ENCODE results near the gene LRP1B.

The LRP1B gene

GRCh38 chr2:141711627-141712026 is 419.2 kb downstream of the LRP1B start:
- Histone ChIP-seq H3K4me2 (ENCODE audit: low read length) (no peak overlapping the region), H2BK120ac (ENCODE audit: low read depth, low read length) (no peak overlapping the region), H3K27ac (ENCODE audit: low read depth, low read length) (no peak overlapping the region), H2AK5ac (ENCODE audit: low read length) (no peak overlapping the region), H2BK5ac (ENCODE audit: low read length) (no peak overlapping the region), H4K5ac (ENCODE audit: low read length) (no peak overlapping the region), H3K4ac (ENCODE audit: low read depth, low read length) (no peak overlapping the region), H3K56ac (ENCODE audit: low read length) (no peak overlapping the region), H4K8ac (ENCODE audit: low read depth, low read length) (no peak overlapping the region), H3K9ac (ENCODE audit: low read length) (no peak overlapping the region), H3K36me3 (ENCODE audit: control insufficient read depth, insufficient read depth, low read length) (no peaks in the 10 kb centered on the region), H3K79me2 (ENCODE audit: control insufficient read depth, insufficient read depth, low read length) (no peaks in the 10 kb centered on the region), H3K4me1 (ENCODE audit: control insufficient read depth, low read depth, low read length) (no peaks in the 10 kb centered on the region), H3K27me3 (ENCODE audit: insufficient read depth, low read length, poor library complexity) (no peaks in the 10 kb centered on the region), H3K79me1 (ENCODE audit: low read length) (no peaks in the 10 kb centered on the region), H2BK15ac (replicated peaks; ENCODE audit: low read depth) (no peak overlapping the region), H3K18ac (ENCODE audit: low read length) (no peak overlapping the region), H3K23ac (ENCODE audit: low read length) (no peak overlapping the region), H3K4me3 (ENCODE audit: low read length) (no peak overlapping the region)
- WGBS (ENCODE audit: extremely low coverage, insufficient coverage, low lambda C conversion rate) = no CpG with 5 or more reads among the region's 1 CpG
- DNase-seq = no peak

GRCh38 chr2:141710589-141711239 is 420.1 kb downstream of the LRP1B start:
- no peak overlapping the region for H3K9ac ChIP-seq (ENCODE audit: low read length)
- no peaks in the 10 kb centered on the region for H3K27me3 ChIP-seq (ENCODE audit: insufficient read depth, low read length, poor library complexity)
- H2AK5ac ChIP-seq (ENCODE audit: low read length) = no peak overlapping the region
- no peak overlapping the region for H2BK120ac ChIP-seq (ENCODE audit: low read depth, low read length)
- no peaks in the 10 kb centered on the region for H3K79me2 ChIP-seq (ENCODE audit: control insufficient read depth, insufficient read depth, low read length)
- DNase-seq = no peak
- no peak overlapping the region for H2BK5ac ChIP-seq (ENCODE audit: low read length)
- H3K36me3 ChIP-seq (ENCODE audit: control insufficient read depth, insufficient read depth, low read length) = no peaks in the 10 kb centered on the region
- no peaks in the 10 kb centered on the region for H3K79me1 ChIP-seq (ENCODE audit: low read length)
- H3K18ac ChIP-seq (ENCODE audit: low read length) = no peak overlapping the region
- no CpG with 5 or more reads among the region's 3 CpGs for WGBS (ENCODE audit: extremely low coverage, insufficient coverage, low lambda C conversion rate)
- H3K4me3 ChIP-seq (ENCODE audit: low read length) = no peak overlapping the region
- no peak overlapping the region for H3K4me2 ChIP-seq (ENCODE audit: low read length)
- H3K56ac ChIP-seq (ENCODE audit: low read length) = no peak overlapping the region
- no peak overlapping the region for H2BK15ac ChIP-seq (replicated peaks; ENCODE audit: low read depth)
- no peak overlapping the region for H3K4ac ChIP-seq (ENCODE audit: low read depth, low read length)
- H3K27ac ChIP-seq (ENCODE audit: low read depth, low read length) = no peak overlapping the region
- no peaks in the 10 kb centered on the region for H3K4me1 ChIP-seq (ENCODE audit: control insufficient read depth, low read depth, low read length)
- no peak overlapping the region for H4K8ac ChIP-seq (ENCODE audit: low read depth, low read length)
- no peak overlapping the region for H3K23ac ChIP-seq (ENCODE audit: low read length)
- H4K5ac ChIP-seq (ENCODE audit: low read length) = no peak overlapping the region

- DNase-seq = no peak
- no CpG with 5 or more reads among the region's 2 CpGs for WGBS (ENCODE audit: extremely low coverage, insufficient coverage, low lambda C conversion rate)
Observed at GRCh38 chr2:141709756-141710155, 421.1 kb downstream of the LRP1B start.

GRCh38 chr2:141707486-141707885 is 423.3 kb downstream of the LRP1B start:
- Histone ChIP-seq H3K79me1 (ENCODE audit: low read length) (no peaks in the 10 kb centered on the region), H3K4me1 (ENCODE audit: control insufficient read depth, low read depth, low read length) (no peaks in the 10 kb centered on the region), H2BK5ac (ENCODE audit: low read length) (no peak overlapping the region), H4K5ac (ENCODE audit: low read length) (no peak overlapping the region), H3K79me2 (ENCODE audit: control insufficient read depth, insufficient read depth, low read length) (no peaks in the 10 kb centered on the region), H3K56ac (ENCODE audit: low read length) (no peak overlapping the region), H3K27me3 (ENCODE audit: insufficient read depth, low read length, poor library complexity) (no peaks in the 10 kb centered on the region), H3K9ac (ENCODE audit: low read length) (no peak overlapping the region), H3K18ac (ENCODE audit: low read length) (no peak overlapping the region), H2BK15ac (replicated peaks; ENCODE audit: low read depth) (no peak overlapping the region), H3K4me3 (ENCODE audit: low read length) (no peak overlapping the region), H3K27ac (ENCODE audit: low read depth, low read length) (no peak overlapping the region), H2BK120ac (ENCODE audit: low read depth, low read length) (no peak overlapping the region), H4K8ac (ENCODE audit: low read depth, low read length) (no peak overlapping the region), H3K4me2 (ENCODE audit: low read length) (no peak overlapping the region), H3K23ac (ENCODE audit: low read length) (no peak overlapping the region), H3K36me3 (ENCODE audit: control insufficient read depth, insufficient read depth, low read length) (no peaks in the 10 kb centered on the region), H3K4ac (ENCODE audit: low read depth, low read length) (no peak overlapping the region), H2AK5ac (ENCODE audit: low read length) (no peak overlapping the region)
- no CpG with 5 or more reads among the region's 3 CpGs for WGBS (ENCODE audit: extremely low coverage, insufficient coverage, low lambda C conversion rate)
- no peak for DNase-seq

More at GRCh38 chr2:141709756-141710155, 421.1 kb downstream of the LRP1B start:
- Histone ChIP-seq H3K4me2 (ENCODE audit: low read length) (no peak overlapping the region), H3K36me3 (ENCODE audit: control insufficient read depth, insufficient read depth, low read length) (no peaks in the 10 kb centered on the region), H3K23ac (ENCODE audit: low read length) (no peak overlapping the region), H3K56ac (ENCODE audit: low read length) (no peak overlapping the region), H3K4ac (ENCODE audit: low read depth, low read length) (no peak overlapping the region), H3K9ac (ENCODE audit: low read length) (no peak overlapping the region), H3K4me3 (ENCODE audit: low read length) (no peak overlapping the region), H3K18ac (ENCODE audit: low read length) (no peak overlapping the region), H3K27me3 (ENCODE audit: insufficient read depth, low read length, poor library complexity) (no peaks in the 10 kb centered on the region), H3K79me1 (ENCODE audit: low read length) (no peaks in the 10 kb centered on the region), H2BK15ac (replicated peaks; ENCODE audit: low read depth) (no peak overlapping the region), H3K27ac (ENCODE audit: low read depth, low read length) (no peak overlapping the region), H2BK120ac (ENCODE audit: low read depth, low read length) (no peak overlapping the region), H3K4me1 (ENCODE audit: control insufficient read depth, low read depth, low read length) (no peaks in the 10 kb centered on the region), H4K8ac (ENCODE audit: low read depth, low read length) (no peak overlapping the region), H2AK5ac (ENCODE audit: low read length) (no peak overlapping the region), H2BK5ac (ENCODE audit: low read length) (no peak overlapping the region), H4K5ac (ENCODE audit: low read length) (no peak overlapping the region), H3K79me2 (ENCODE audit: control insufficient read depth, insufficient read depth, low read length) (no peaks in the 10 kb centered on the region)

- Histone ChIP-seq H3K9ac (ENCODE audit: low read length) (no peak overlapping the region), H3K18ac (ENCODE audit: low read length) (no peak overlapping the region), H3K4me2 (ENCODE audit: low read length) (no peak overlapping the region), H3K56ac (ENCODE audit: low read length) (no peak overlapping the region), H3K79me1 (ENCODE audit: low read length) (no peaks in the 10 kb centered on the region), H3K4me3 (ENCODE audit: low read length) (no peak overlapping the region), H3K4me1 (ENCODE audit: control insufficient read depth, low read depth, low read length) (no peaks in the 10 kb centered on the region), H2AK5ac (ENCODE audit: low read length) (no peak overlapping the region), H3K79me2 (ENCODE audit: control insufficient read depth, insufficient read depth, low read length) (no peaks in the 10 kb centered on the region), H3K36me3 (ENCODE audit: control insufficient read depth, insufficient read depth, low read length) (no peaks in the 10 kb centered on the region), H2BK120ac (ENCODE audit: low read depth, low read length) (no peak overlapping the region), H4K5ac (ENCODE audit: low read length) (no peak overlapping the region), H3K4ac (ENCODE audit: low read depth, low read length) (no peak overlapping the region), H3K27me3 (ENCODE audit: insufficient read depth, low read length, poor library complexity) (no peaks in the 10 kb centered on the region), H2BK15ac (replicated peaks; ENCODE audit: low read depth) (no peak overlapping the region), H3K23ac (ENCODE audit: low read length) (no peak overlapping the region), H3K27ac (ENCODE audit: low read depth, low read length) (no peak overlapping the region), H2BK5ac (ENCODE audit: low read length) (no peak overlapping the region), H4K8ac (ENCODE audit: low read depth, low read length) (no peak overlapping the region)
- WGBS (ENCODE audit: extremely low coverage, insufficient coverage, low lambda C conversion rate) = no CpG with 5 or more reads among the region's 2 CpGs
- DNase-seq = no peak
Observed at GRCh38 chr2:141704541-141704940, 426.3 kb downstream of the LRP1B start.

- H3K4me2 ChIP-seq (ENCODE audit: low read length) = no peak overlapping the region
- no peak overlapping the region for H4K8ac ChIP-seq (ENCODE audit: low read depth, low read length)
- no peak overlapping the region for H2BK5ac ChIP-seq (ENCODE audit: low read length)
- H2BK120ac ChIP-seq (ENCODE audit: low read depth, low read length) = no peak overlapping the region
- no peak overlapping the region for H2AK5ac ChIP-seq (ENCODE audit: low read length)
- H3K27me3 ChIP-seq (ENCODE audit: insufficient read depth, low read length, poor library complexity) = no peaks in the 10 kb centered on the region
- no peak overlapping the region for H4K5ac ChIP-seq (ENCODE audit: low read length)
- no CpG with 5 or more reads among the region's 3 CpGs for WGBS (ENCODE audit: extremely low coverage, insufficient coverage, low lambda C conversion rate)
- no peak overlapping the region for H3K23ac ChIP-seq (ENCODE audit: low read length)
- H3K9ac ChIP-seq (ENCODE audit: low read length) = no peak overlapping the region
- H3K27ac ChIP-seq (ENCODE audit: low read depth, low read length) = no peak overlapping the region
- no peak overlapping the region for H3K18ac ChIP-seq (ENCODE audit: low read length)
- H3K79me1 ChIP-seq (ENCODE audit: low read length) = no peaks in the 10 kb centered on the region
- no peak for DNase-seq
- no peaks in the 10 kb centered on the region for H3K4me1 ChIP-seq (ENCODE audit: control insufficient read depth, low read depth, low read length)
- H3K79me2 ChIP-seq (ENCODE audit: control insufficient read depth, insufficient read depth, low read length) = no peaks in the 10 kb centered on the region
- H3K4me3 ChIP-seq (ENCODE audit: low read length) = no peak overlapping the region
- H3K36me3 ChIP-seq (ENCODE audit: control insufficient read depth, insufficient read depth, low read length) = no peaks in the 10 kb centered on the region
- H3K56ac ChIP-seq (ENCODE audit: low read length) = no peak overlapping the region
- no peak overlapping the region for H2BK15ac ChIP-seq (replicated peaks; ENCODE audit: low read depth)
- H3K4ac ChIP-seq (ENCODE audit: low read depth, low read length) = no peak overlapping the region
Observed at GRCh38 chr2:141703501-141703900, 427.3 kb downstream of the LRP1B start.
